Smooth muscle cell (in vitro differentiated cells): ENCODE data around the gene CEP350. TPM values are rescaled to one million over a fixed set of nuclear protein-coding genes. Genes with fewer than 3 reads are reported as not detected.

ENCODE experiments used
- DNase-seq: peaks from one replicate; lab custom pipeline; 2025; ENCODE audit not compliant: unreplicated experiment; lab: John Stamatoyannopoulos, UW
- H2AFZ ChIP-seq: fragments of 200-600 bp; sonication (generic); 2 replicates; pipeline ENCODE4 v1.6.0; 2016; ENCODE audit warnings: antibody characterized with exemption, low read depth, mild to moderate bottlenecking
- H3F3A ChIP-seq: fragments of 200-600 bp; sonication (generic); 2 replicates; pipeline ENCODE4 v1.6.0; 2017; ENCODE audit warnings: antibody characterized with exemption, low read depth
- H3K27ac ChIP-seq: fragments of 200-600 bp; sonication (generic); 2 replicates; pipeline ENCODE4 v1.5.1; 2016; ENCODE audit warnings: low read depth, mild to moderate bottlenecking
- H3K27me3 ChIP-seq: fragments of 200-600 bp; sonication (generic); 2 replicates; pipeline ENCODE4 v1.6.1; 2016; ENCODE audit warnings: low read depth, mild to moderate bottlenecking
- H3K36me3 ChIP-seq: fragments of 200-600 bp; sonication (generic); 2 replicates; pipeline ENCODE4 v1.5.1; 2016; ENCODE audit warnings: low read depth
- H3K4me1 ChIP-seq: fragments of 200-600 bp; sonication (generic); 2 replicates; pipeline ENCODE4 v1.5.1; 2016; ENCODE audit warnings: low read depth
- H3K4me2 ChIP-seq: fragments of 200-600 bp; sonication (generic); 2 replicates; pipeline ENCODE4 v1.6.0; 2016; ENCODE audit warnings: mild to moderate bottlenecking
- H3K4me3 ChIP-seq: fragments of 200-600 bp; sonication (generic); 2 replicates; pipeline ENCODE4 v1.5.1; 2016; ENCODE audit warnings: mild to moderate bottlenecking
- H3K79me2 ChIP-seq: fragments of 200-600 bp; sonication (generic); 2 replicates; pipeline ENCODE4 v1.6.0; 2016; ENCODE audit warnings: low read depth, mild to moderate bottlenecking
- H3K9ac ChIP-seq: fragments of 200-600 bp; sonication (generic); 2 replicates; pipeline ENCODE4 v1.6.0; 2016; ENCODE audit warnings: low read depth
- H3K9me3 ChIP-seq: fragments of 200-600 bp; sonication (generic); replicated peaks from 2 replicates; pipeline ENCODE4 v1.5.1; 2016; ENCODE audit warnings: low read depth
- H4K20me1 ChIP-seq: fragments of 200-600 bp; sonication (generic); 2 replicates; pipeline ENCODE4 v1.6.0; 2016; ENCODE audit warnings: low read depth
- CTCF ChIP-seq: fragments of 200-600 bp; sonication (generic); IDR thresholded peaks from 2 replicates; pipeline ENCODE4 v1.5.1; 2017; ENCODE audit warnings: borderline replicate concordance, mild to moderate bottlenecking, antibody characterized with exemption; ENCODE audit not compliant: insufficient read depth, poor library complexity, severe bottlenecking
- whole genome bisulfite sequencing: methylation state at CpG from one replicate; pipeline ENCODE4 v1.1.7; 2016; ENCODE audit warnings: low lambda C conversion rate; 5-methylcytosine and 5-hydroxymethylcytosine counted together
- polyA plus RNA-seq: library from polyadenylated mRNA; unstranded; fragments of >200 nt; fragmentation: Nextera tagmentation; extraction: Ambion mirVana; gene quantifications from 2 replicates; pipeline ENCODE4 v1.2.1, GENCODE V29; 2016
- total RNA-seq: library from RNA; depleted of rRNA; stranded (reverse); fragments of >200 nt; gene quantifications from 2 replicates; pipeline ENCODE4 v1.2.3, GENCODE V29; 2014

CEP350 gene
- total and polyA plus RNA-seq, 2 experiments from 2014 or later, result 17.0 to 35.9 TPM

GRCh38 chr1:180103819-180104218, 149.2 kb downstream of the CEP350 start:
- Histone ChIP-seq H3K4me3 (no peak overlapping the region), H4K20me1 (no peaks in the 10 kb centered on the region), H3F3A (no peaks in the 10 kb centered on the region), H3K4me1 (no peaks in the 10 kb centered on the region), H3K36me3 (no peaks in the 10 kb centered on the region), H2AFZ (no peak overlapping the region), H3K79me2 (no peaks in the 10 kb centered on the region), H3K9me3 (no peaks in the 10 kb centered on the region), H3K4me2 (no peak overlapping the region), H3K27ac (no peak overlapping the region), H3K27me3 (no peaks in the 10 kb centered on the region), H3K9ac (no peak overlapping the region)
- 100% methylated on average over 1 of the region's 1 CpG for WGBS
- DNase-seq, result no peak
- no peak for TF ChIP-seq CTCF

- H3K27ac ChIP-seq, result no peak overlapping the region
- H3K79me2 ChIP-seq, result no peaks in the 10 kb centered on the region
- DNase-seq, result no peak
- H3K9ac ChIP-seq, result no peak overlapping the region
- no peaks in the 10 kb centered on the region for H3K9me3 ChIP-seq
- H3K27me3 ChIP-seq, result no peaks in the 10 kb centered on the region
- no peak overlapping the region for H3K4me2 ChIP-seq
- peaks cover 7% of the 10 kb centered on the region for H3K36me3 ChIP-seq
- no peak overlapping the region for H3K4me3 ChIP-seq
- H3F3A ChIP-seq, result peaks cover 2% of the 10 kb centered on the region
- 100% methylated on average over 2 of the region's 2 CpGs for WGBS
- no peak for TF ChIP-seq CTCF
- no peak overlapping the region for H2AFZ ChIP-seq
- no peaks in the 10 kb centered on the region for H4K20me1 ChIP-seq
- no peaks in the 10 kb centered on the region for H3K4me1 ChIP-seq
These were observed 157.5 kb downstream of the CEP350 start for GRCh38 chr1:180112091-180112490.

GRCh38 chr1:180112984-180113647, 158.5 kb downstream of the CEP350 start:
- Histone ChIP-seq H4K20me1 (no peaks in the 10 kb centered on the region), H3K36me3 (peaks cover 7% of the 10 kb centered on the region), H3F3A (peaks cover 2% of the 10 kb centered on the region), H3K27ac (no peak overlapping the region), H3K4me3 (no peak overlapping the region), H2AFZ (no peak overlapping the region), H3K9ac (no peak overlapping the region), H3K9me3 (no peaks in the 10 kb centered on the region), H3K4me1 (no peaks in the 10 kb centered on the region), H3K79me2 (no peaks in the 10 kb centered on the region), H3K4me2 (no peak overlapping the region), H3K27me3 (no peaks in the 10 kb centered on the region)
- 92% methylated on average over 2 of the region's 2 CpGs for WGBS
- no peak for DNase-seq
- TF ChIP-seq CTCF, result no peak

- Histone ChIP-seq H3K27ac (no peak overlapping the region), H3F3A (peaks cover 2% of the 10 kb centered on the region), H3K4me3 (no peak overlapping the region), H3K27me3 (no peaks in the 10 kb centered on the region), H3K79me2 (no peaks in the 10 kb centered on the region), H4K20me1 (no peaks in the 10 kb centered on the region), H3K9me3 (no peaks in the 10 kb centered on the region), H3K4me2 (no peak overlapping the region), H2AFZ (no peak overlapping the region), H3K9ac (no peak overlapping the region), H3K4me1 (no peaks in the 10 kb centered on the region), H3K36me3 (peaks cover 7% of the 10 kb centered on the region)
- 94% methylated on average over 4 of the region's 4 CpGs for WGBS
- no peak for DNase-seq
- TF ChIP-seq CTCF, result no peak
These were observed 159.9 kb downstream of the CEP350 start for GRCh38 chr1:180114396-180114945.
